Measurements from ENCODE around the gene CKAP4. TPM values are rescaled to one million over a fixed set of nuclear protein-coding genes. Genes with fewer than 3 reads are reported as not detected.

The CKAP4 gene
- total and polyA plus RNA-seq, 2 experiments from 2014 or later, result 32.3 to 58.8 TPM

GRCh38 chr12:106189341-106189740 is 58.5 kb downstream of the CKAP4 start:
- Histone ChIP-seq H4K20me1 (replicated peaks; ENCODE audit: insufficient read depth) (no peaks in the 10 kb centered on the region), H2AFZ (peak overlapping the region; percentile 86), H3K36me3 (ENCODE audit: insufficient read depth) (no peaks in the 10 kb centered on the region), H3K4me1 (ENCODE audit: insufficient read depth) (peaks cover 7% of the 10 kb centered on the region; the same call in 1 of the 2 replicates), H3K27me3 (ENCODE audit: insufficient read depth) (no peaks in the 10 kb centered on the region), H3K4me2 (no peak overlapping the region), H3K27ac (ENCODE audit: low read depth) (no peak overlapping the region), H3K4me3 (no peak overlapping the region), H3F3A (replicated peaks; ENCODE audit: low read depth) (no peaks in the 10 kb centered on the region), H3K79me2 (replicated peaks; ENCODE audit: insufficient read depth) (no peaks in the 10 kb centered on the region), H3K9me2 (ENCODE audit: insufficient read depth) (0 out of 2 replicates have a peak, but pooled peaks cover 6% of the 10 kb centered on the region)
- Mint-ChIP-seq H3K36me3 (ENCODE audit: low read depth) (no peaks in the 10 kb centered on the region), H3K9me3 (no peaks in the 10 kb centered on the region), H3K4me1 (peaks cover 3% of the 10 kb centered on the region), H3K27ac (no peak overlapping the region), H3K27me3 (ENCODE audit: insufficient read depth, low read depth, poor library complexity) (peaks cover 3% of the 10 kb centered on the region), H3K4me3 (no peak overlapping the region)
- peak; percentile 48 for DNase-seq (ENCODE audit: low spot score)
- no peak for TF ChIP-seq EZH2 (IDR thresholded peaks at IDR 0.05; ENCODE audit: low read depth, unreplicated experiment)
- TF ChIP-seq, protein P1, sequence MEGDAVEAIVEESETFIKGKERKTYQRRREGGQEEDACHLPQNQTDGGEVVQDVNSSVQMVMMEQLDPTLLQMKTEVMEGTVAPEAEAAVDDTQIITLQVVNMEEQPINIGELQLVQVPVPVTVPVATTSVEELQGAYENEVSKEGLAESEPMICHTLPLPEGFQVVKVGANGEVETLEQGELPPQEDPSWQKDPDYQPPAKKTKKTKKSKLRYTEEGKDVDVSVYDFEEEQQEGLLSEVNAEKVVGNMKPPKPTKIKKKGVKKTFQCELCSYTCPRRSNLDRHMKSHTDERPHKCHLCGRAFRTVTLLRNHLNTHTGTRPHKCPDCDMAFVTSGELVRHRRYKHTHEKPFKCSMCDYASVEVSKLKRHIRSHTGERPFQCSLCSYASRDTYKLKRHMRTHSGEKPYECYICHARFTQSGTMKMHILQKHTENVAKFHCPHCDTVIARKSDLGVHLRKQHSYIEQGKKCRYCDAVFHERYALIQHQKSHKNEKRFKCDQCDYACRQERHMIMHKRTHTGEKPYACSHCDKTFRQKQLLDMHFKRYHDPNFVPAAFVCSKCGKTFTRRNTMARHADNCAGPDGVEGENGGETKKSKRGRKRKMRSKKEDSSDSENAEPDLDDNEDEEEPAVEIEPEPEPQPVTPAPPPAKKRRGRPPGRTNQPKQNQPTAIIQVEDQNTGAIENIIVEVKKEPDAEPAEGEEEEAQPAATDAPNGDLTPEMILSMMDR (conservative IDR thresholded peaks at IDR 0.05; ENCODE audit: low read depth in 2 of 2), result peak; percentile 30 to 51
- ATAC-seq, result peak; percentile 67

- Histone ChIP-seq H3K4me2 (no peak overlapping the region), H3K27ac (ENCODE audit: low read depth) (no peak overlapping the region), H3K27me3 (ENCODE audit: insufficient read depth) (no peaks in the 10 kb centered on the region), H2AFZ (peak overlapping the region; percentile 74; the same call in 1 of the 2 replicates), H3K79me2 (replicated peaks; ENCODE audit: insufficient read depth) (no peaks in the 10 kb centered on the region), H3K36me3 (ENCODE audit: insufficient read depth) (no peaks in the 10 kb centered on the region), H3F3A (replicated peaks; ENCODE audit: low read depth) (no peaks in the 10 kb centered on the region), H3K9me2 (ENCODE audit: insufficient read depth) (no peaks in the 10 kb centered on the region), H3K4me3 (no peak overlapping the region), H3K4me1 (ENCODE audit: insufficient read depth) (peaks cover 7% of the 10 kb centered on the region; the same call in 1 of the 2 replicates), H4K20me1 (replicated peaks; ENCODE audit: insufficient read depth) (no peaks in the 10 kb centered on the region)
- Mint-ChIP-seq H3K27ac (no peak overlapping the region), H3K9me3 (no peaks in the 10 kb centered on the region), H3K27me3 (ENCODE audit: insufficient read depth, low read depth, poor library complexity) (peaks cover 3% of the 10 kb centered on the region), H3K4me1 (peaks cover 3% of the 10 kb centered on the region), H3K4me3 (no peak overlapping the region), H3K36me3 (ENCODE audit: low read depth) (no peaks in the 10 kb centered on the region)
- ATAC-seq (peak; percentile 73), DNase-seq (ENCODE audit: low spot score) (no peak)
- TF ChIP-seq POLR2AphosphoS5 (IDR thresholded peaks at IDR 0.05; ENCODE audit: low read depth) (no peak), ZNF114 (CRISPR knock-in tag; IDR thresholded peaks at IDR 0.05) (no peak), NANOG (IDR thresholded peaks at IDR 0.05; ENCODE audit: borderline replicate concordance) (no peak), STAT1 (IDR thresholded peaks at IDR 0.05; ENCODE audit: unreplicated experiment) (no peak)
- TF ChIP-seq, protein P2, sequence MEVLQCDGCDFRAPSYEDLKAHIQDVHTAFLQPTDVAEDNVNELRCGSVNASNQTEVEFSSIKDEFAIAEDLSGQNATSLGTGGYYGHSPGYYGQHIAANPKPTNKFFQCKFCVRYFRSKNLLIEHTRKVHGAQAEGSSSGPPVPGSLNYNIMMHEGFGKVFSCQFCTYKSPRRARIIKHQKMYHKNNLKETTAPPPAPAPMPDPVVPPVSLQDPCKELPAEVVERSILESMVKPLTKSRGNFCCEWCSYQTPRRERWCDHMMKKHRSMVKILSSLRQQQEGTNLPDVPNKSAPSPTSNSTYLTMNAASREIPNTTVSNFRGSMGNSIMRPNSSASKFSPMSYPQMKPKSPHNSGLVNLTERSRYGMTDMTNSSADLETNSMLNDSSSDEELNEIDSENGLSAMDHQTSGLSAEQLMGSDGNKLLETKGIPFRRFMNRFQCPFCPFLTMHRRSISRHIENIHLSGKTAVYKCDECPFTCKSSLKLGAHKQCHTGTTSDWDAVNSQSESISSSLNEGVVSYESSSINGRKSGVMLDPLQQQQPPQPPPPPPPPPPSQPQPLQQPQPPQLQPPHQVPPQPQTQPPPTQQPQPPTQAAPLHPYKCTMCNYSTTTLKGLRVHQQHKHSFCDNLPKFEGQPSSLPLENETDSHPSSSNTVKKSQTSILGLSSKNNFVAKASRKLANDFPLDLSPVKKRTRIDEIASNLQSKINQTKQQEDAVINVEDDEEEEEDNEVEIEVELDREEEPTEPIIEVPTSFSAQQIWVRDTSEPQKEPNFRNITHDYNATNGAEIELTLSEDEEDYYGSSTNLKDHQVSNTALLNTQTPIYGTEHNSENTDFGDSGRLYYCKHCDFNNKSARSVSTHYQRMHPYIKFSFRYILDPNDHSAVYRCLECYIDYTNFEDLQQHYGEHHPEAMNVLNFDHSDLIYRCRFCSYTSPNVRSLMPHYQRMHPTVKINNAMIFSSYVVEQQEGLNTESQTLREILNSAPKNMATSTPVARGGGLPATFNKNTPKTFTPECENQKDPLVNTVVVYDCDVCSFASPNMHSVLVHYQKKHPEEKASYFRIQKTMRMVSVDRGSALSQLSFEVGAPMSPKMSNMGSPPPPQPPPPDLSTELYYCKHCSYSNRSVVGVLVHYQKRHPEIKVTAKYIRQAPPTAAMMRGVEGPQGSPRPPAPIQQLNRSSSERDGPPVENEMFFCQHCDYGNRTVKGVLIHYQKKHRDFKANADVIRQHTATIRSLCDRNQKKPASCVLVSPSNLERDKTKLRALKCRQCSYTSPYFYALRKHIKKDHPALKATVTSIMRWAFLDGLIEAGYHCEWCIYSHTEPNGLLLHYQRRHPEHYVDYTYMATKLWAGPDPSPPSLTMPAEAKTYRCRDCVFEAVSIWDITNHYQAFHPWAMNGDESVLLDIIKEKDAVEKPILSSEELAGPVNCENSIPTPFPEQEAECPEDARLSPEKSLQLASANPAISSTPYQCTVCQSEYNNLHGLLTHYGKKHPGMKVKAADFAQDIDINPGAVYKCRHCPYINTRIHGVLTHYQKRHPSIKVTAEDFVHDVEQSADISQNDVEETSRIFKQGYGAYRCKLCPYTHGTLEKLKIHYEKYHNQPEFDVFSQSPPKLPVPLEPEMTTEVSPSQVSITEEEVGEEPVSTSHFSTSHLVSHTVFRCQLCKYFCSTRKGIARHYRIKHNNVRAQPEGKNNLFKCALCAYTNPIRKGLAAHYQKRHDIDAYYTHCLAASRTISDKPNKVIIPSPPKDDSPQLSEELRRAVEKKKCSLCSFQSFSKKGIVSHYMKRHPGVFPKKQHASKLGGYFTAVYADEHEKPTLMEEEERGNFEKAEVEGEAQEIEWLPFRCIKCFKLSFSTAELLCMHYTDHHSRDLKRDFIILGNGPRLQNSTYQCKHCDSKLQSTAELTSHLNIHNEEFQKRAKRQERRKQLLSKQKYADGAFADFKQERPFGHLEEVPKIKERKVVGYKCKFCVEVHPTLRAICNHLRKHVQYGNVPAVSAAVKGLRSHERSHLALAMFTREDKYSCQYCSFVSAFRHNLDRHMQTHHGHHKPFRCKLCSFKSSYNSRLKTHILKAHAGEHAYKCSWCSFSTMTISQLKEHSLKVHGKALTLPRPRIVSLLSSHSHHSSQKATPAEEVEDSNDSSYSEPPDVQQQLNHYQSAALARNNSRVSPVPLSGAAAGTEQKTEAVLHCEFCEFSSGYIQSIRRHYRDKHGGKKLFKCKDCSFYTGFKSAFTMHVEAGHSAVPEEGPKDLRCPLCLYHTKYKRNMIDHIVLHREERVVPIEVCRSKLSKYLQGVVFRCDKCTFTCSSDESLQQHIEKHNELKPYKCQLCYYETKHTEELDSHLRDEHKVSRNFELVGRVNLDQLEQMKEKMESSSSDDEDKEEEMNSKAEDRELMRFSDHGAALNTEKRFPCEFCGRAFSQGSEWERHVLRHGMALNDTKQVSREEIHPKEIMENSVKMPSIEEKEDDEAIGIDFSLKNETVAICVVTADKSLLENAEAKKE (CRISPR knock-in tag; IDR thresholded peaks at IDR 0.05), result no peak
- TF ChIP-seq, protein P3, sequence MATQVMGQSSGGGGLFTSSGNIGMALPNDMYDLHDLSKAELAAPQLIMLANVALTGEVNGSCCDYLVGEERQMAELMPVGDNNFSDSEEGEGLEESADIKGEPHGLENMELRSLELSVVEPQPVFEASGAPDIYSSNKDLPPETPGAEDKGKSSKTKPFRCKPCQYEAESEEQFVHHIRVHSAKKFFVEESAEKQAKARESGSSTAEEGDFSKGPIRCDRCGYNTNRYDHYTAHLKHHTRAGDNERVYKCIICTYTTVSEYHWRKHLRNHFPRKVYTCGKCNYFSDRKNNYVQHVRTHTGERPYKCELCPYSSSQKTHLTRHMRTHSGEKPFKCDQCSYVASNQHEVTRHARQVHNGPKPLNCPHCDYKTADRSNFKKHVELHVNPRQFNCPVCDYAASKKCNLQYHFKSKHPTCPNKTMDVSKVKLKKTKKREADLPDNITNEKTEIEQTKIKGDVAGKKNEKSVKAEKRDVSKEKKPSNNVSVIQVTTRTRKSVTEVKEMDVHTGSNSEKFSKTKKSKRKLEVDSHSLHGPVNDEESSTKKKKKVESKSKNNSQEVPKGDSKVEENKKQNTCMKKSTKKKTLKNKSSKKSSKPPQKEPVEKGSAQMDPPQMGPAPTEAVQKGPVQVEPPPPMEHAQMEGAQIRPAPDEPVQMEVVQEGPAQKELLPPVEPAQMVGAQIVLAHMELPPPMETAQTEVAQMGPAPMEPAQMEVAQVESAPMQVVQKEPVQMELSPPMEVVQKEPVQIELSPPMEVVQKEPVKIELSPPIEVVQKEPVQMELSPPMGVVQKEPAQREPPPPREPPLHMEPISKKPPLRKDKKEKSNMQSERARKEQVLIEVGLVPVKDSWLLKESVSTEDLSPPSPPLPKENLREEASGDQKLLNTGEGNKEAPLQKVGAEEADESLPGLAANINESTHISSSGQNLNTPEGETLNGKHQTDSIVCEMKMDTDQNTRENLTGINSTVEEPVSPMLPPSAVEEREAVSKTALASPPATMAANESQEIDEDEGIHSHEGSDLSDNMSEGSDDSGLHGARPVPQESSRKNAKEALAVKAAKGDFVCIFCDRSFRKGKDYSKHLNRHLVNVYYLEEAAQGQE (IDR thresholded peaks at IDR 0.05; ENCODE audit: unreplicated experiment), result no peak
Observed at GRCh38 chr12:106188256-106188655, 59.6 kb downstream of the CKAP4 start.
